H9 (cell line): ENCODE measurements around the gene MUC15. TPM values are rescaled to one million over a fixed set of nuclear protein-coding genes. Genes with fewer than 3 reads are reported as not detected.

Source experiments
- DNase-seq: peaks from one replicate; pipeline ENCODE4 v3.0.0-alpha.2; 2017
- H2AFZ ChIP-seq: one replicate; pipeline ENCODE4 v1.6.1; 2013; ENCODE audit warnings: mild to moderate bottlenecking, low read length, control low read depth, moderate library complexity
- H2AK5ac ChIP-seq: 2 replicates; pipeline ENCODE4 v1.6.1; 2013; ENCODE audit warnings: low read length, control low read depth, mixed read lengths; ENCODE audit not compliant: insufficient read length
- H2BK120ac ChIP-seq: one replicate; pipeline ENCODE4 v1.6.1; 2013; ENCODE audit warnings: low read depth, mild to moderate bottlenecking, low read length, control low read depth, inconsistent platforms; ENCODE audit not compliant: poor library complexity, severe bottlenecking
- H2BK12ac ChIP-seq: 2 replicates; pipeline ENCODE4 v1.6.1; 2013; ENCODE audit warnings: low read length, control low read depth, mixed read lengths, low read depth; ENCODE audit not compliant: insufficient read length
- H2BK15ac ChIP-seq: 2 replicates; pipeline ENCODE4 v1.6.1; 2013; ENCODE audit warnings: low read depth, low read length, control low read depth
- H2BK20ac ChIP-seq: one replicate; pipeline ENCODE4 v1.6.1; 2013; ENCODE audit warnings: low read depth, mild to moderate bottlenecking, low read length, control low read depth, inconsistent platforms; ENCODE audit not compliant: poor library complexity, severe bottlenecking
- H2BK5ac ChIP-seq: 2 replicates; pipeline ENCODE4 v1.6.1; 2013; ENCODE audit warnings: low read length, control low read depth, mixed read lengths; ENCODE audit not compliant: insufficient read length
- H3K14ac ChIP-seq: 2 replicates; pipeline ENCODE4 v1.6.1; 2013; ENCODE audit warnings: low read length, control low read depth; ENCODE audit not compliant: insufficient read depth
- H3K18ac ChIP-seq: 2 replicates; pipeline ENCODE4 v1.6.1; 2013; ENCODE audit warnings: low read depth, mild to moderate bottlenecking, mixed read lengths, low read length, control low read depth; ENCODE audit not compliant: insufficient read length
- H3K23ac ChIP-seq: 2 replicates; pipeline ENCODE4 v1.6.1; 2013; ENCODE audit warnings: low read length, control low read depth, mixed read lengths, low read depth; ENCODE audit not compliant: insufficient read length
- H3K23me2 ChIP-seq: 2 replicates; pipeline ENCODE4 v1.6.1; 2013; ENCODE audit warnings: low read depth, mild to moderate bottlenecking, mixed read lengths, low read length, control low read depth; ENCODE audit not compliant: insufficient read length, poor library complexity, severe bottlenecking
- H3K27ac ChIP-seq: 2 replicates; pipeline ENCODE4 v1.5.1; 2013; ENCODE audit warnings: low read length, control low read depth, mixed read lengths, low read depth; ENCODE audit not compliant: insufficient read length
- H3K27me3 ChIP-seq: 2 replicates; pipeline ENCODE4 v1.6.1; 2013; ENCODE audit warnings: low read length, control low read depth, inconsistent platforms; ENCODE audit not compliant: insufficient read depth
- H3K4ac ChIP-seq: 2 replicates; pipeline ENCODE4 v1.6.1; 2013; ENCODE audit warnings: low read depth, mild to moderate bottlenecking, control low read depth, inconsistent platforms, low read length, moderate library complexity
- H3K4me1 ChIP-seq: 2 replicates; pipeline ENCODE4 v1.6.1; 2013; ENCODE audit warnings: low read length, control low read depth, inconsistent platforms; ENCODE audit not compliant: insufficient read depth
- H3K4me2 ChIP-seq: 2 replicates; pipeline ENCODE4 v1.6.1; 2013; ENCODE audit warnings: low read length, control low read depth, mixed read lengths; ENCODE audit not compliant: insufficient read length, insufficient read depth
- H3K56ac ChIP-seq: 2 replicates; pipeline ENCODE4 v1.6.1; 2013; ENCODE audit warnings: low read depth, mild to moderate bottlenecking, mixed read lengths, low read length, control low read depth; ENCODE audit not compliant: insufficient read length
- H3K79me1 ChIP-seq: 2 replicates; pipeline ENCODE4 v1.6.1; 2013; ENCODE audit warnings: low read depth, mild to moderate bottlenecking, moderate library complexity, low read length, control low read depth, inconsistent platforms; ENCODE audit not compliant: insufficient read depth, poor library complexity, severe bottlenecking
- H3K79me2 ChIP-seq: 2 replicates; pipeline ENCODE4 v1.6.1; 2013; ENCODE audit warnings: low read length, control low read depth, inconsistent platforms; ENCODE audit not compliant: insufficient read depth
- H3K9ac ChIP-seq: 2 replicates; pipeline ENCODE4 v1.6.1; 2013; ENCODE audit warnings: low read length, control low read depth, mixed read lengths; ENCODE audit not compliant: insufficient read length; ENCODE audit errors: extremely low read depth
- H3K9me3 ChIP-seq: one replicate; pipeline ENCODE4 v1.6.1; 2013; ENCODE audit warnings: low read depth, low read length, inconsistent platforms; ENCODE audit not compliant: control insufficient read depth
- H3T11ph ChIP-seq: one replicate; pipeline ENCODE4 v1.6.1; 2013; ENCODE audit warnings: mild to moderate bottlenecking, low read length, control low read depth, inconsistent platforms
- H4K20me1 ChIP-seq: one replicate; pipeline ENCODE4 v1.6.1; 2013; ENCODE audit not compliant: control insufficient read depth, insufficient read length, insufficient read depth
- H4K5ac ChIP-seq: 2 replicates; pipeline ENCODE4 v1.6.1; 2013; ENCODE audit warnings: low read depth, mild to moderate bottlenecking, mixed read lengths, low read length, control low read depth; ENCODE audit not compliant: insufficient read length
- H4K8ac ChIP-seq: replicated peaks from 2 replicates; pipeline ENCODE4 v1.6.1; 2013; ENCODE audit warnings: low read length, control low read depth, mixed read lengths, low read depth; ENCODE audit not compliant: insufficient read length
- H4K91ac ChIP-seq: 2 replicates; pipeline ENCODE4 v1.6.1; 2013; ENCODE audit warnings: low read depth, mild to moderate bottlenecking, moderate library complexity, mixed read lengths, low read length, control low read depth; ENCODE audit not compliant: insufficient read length
- H3K27ac Mint-ChIP-seq, 3 experiments: 2 replicates in 2 of 3; 3 replicates in 1 of 3; pipeline ENCODE4 v1.8.0; 2020 to 2021; ENCODE audit warnings: mixed read lengths in 3 of 3, mild to moderate bottlenecking in 1 of 3, moderate library complexity in 1 of 3
- H3K27me3 Mint-ChIP-seq: 2 replicates; pipeline ENCODE4 v1.8.0; 2021; ENCODE audit warnings: low read depth, mild to moderate bottlenecking, moderate library complexity, mixed read lengths
- H3K36me3 Mint-ChIP-seq, 3 experiments: 2 replicates in 2 of 3; 3 replicates in 1 of 3; pipeline ENCODE4 v1.8.0; 2020 to 2021; ENCODE audit warnings: low read depth in 3 of 3, mixed read lengths in 3 of 3; ENCODE audit not compliant: insufficient read depth in 1 of 3
- H3K4me1 Mint-ChIP-seq, 2 experiments: 2 replicates each; pipeline ENCODE4 v1.8.0; 2020; ENCODE audit warnings: mixed read lengths in 2 of 2
- H3K4me3 Mint-ChIP-seq, 2 experiments: 2 replicates in 1 of 2; 3 replicates in 1 of 2; pipeline ENCODE4 v1.8.0; 2020 to 2021; ENCODE audit warnings: mild to moderate bottlenecking in 2 of 2, mixed read lengths in 2 of 2, moderate library complexity in 1 of 2
- H3K9me3 Mint-ChIP-seq, 2 experiments: 2 replicates in 1 of 2; 3 replicates in 1 of 2; pipeline ENCODE4 v1.8.0; 2020; ENCODE audit warnings: mild to moderate bottlenecking in 2 of 2, mixed read lengths in 2 of 2, moderate library complexity in 1 of 2
- CTCF ChIP-seq: fragments of 200-600 bp; sonication (generic); conservative IDR thresholded peaks from 3 replicates; pipeline ENCODE4 v1.8.0; 2021; ENCODE audit warnings: antibody characterized with exemption, mild to moderate bottlenecking
- WGBS: extraction: QIAGEN DNeasy Blood & Tissue Kit; methylation state at CpG from one replicate; pipeline ENCODE4 v1.1.7; 2013; ENCODE audit warnings: missing lambda C conversion rate, low lambda C conversion rate, mixed read lengths; ENCODE audit not compliant: insufficient read length; ENCODE audit errors: extremely low coverage; 5-methylcytosine and 5-hydroxymethylcytosine counted together
- total RNA-seq: library from RNA; stranded (reverse); gene quantifications from 2 replicates; pipeline ENCODE4 v1.2.1, GENCODE V29; 2021

Gene MUC15
- total RNA-seq, 1 experiment from 2014 or later, result not detected

GRCh38 chr11:26550022-26550421, 22.0 kb downstream of the MUC15 start:
- H4K8ac ChIP-seq, result no peak overlapping the region
- no CpG with 5 or more reads among the region's 1 CpG for WGBS
- H3K79me1 ChIP-seq, result no peaks in the 10 kb centered on the region
- no peak overlapping the region for H3K23ac ChIP-seq
- peaks cover 2% of the 10 kb centered on the region; the same call in 1 of the 2 replicates for H3K27me3 Mint-ChIP-seq
- H3K56ac ChIP-seq, result no peak overlapping the region
- no peak overlapping the region for H4K91ac ChIP-seq
- no peak overlapping the region for H3K27ac Mint-ChIP-seq
- H3K4me2 ChIP-seq, result no peak overlapping the region
- H3K9ac ChIP-seq, result no peak overlapping the region
- H2AFZ ChIP-seq, result no peak overlapping the region
- H3K4ac ChIP-seq, result no peak overlapping the region
- DNase-seq, result no peak
- H3K4me1 Mint-ChIP-seq, result peaks cover 4% of the 10 kb centered on the region in 2 experiments
- H3K4me3 Mint-ChIP-seq, result no peak overlapping the region
- no peaks in the 10 kb centered on the region for H3K4me1 ChIP-seq
- H3K27me3 ChIP-seq, result no peaks in the 10 kb centered on the region
- H3K23me2 ChIP-seq, result no peaks in the 10 kb centered on the region
- no peak overlapping the region for H2BK12ac ChIP-seq
- no peak overlapping the region for H3T11ph ChIP-seq
- H3K18ac ChIP-seq, result no peak overlapping the region
- TF ChIP-seq CTCF, result no peak
- no peaks in the 10 kb centered on the region; a peak in 1 of 7 replicates for H3K36me3 Mint-ChIP-seq
- H2BK5ac ChIP-seq, result no peak overlapping the region
- no peaks in the 10 kb centered on the region for H3K79me2 ChIP-seq
- H4K5ac ChIP-seq, result no peak overlapping the region
- H2BK120ac ChIP-seq, result no peak overlapping the region
- no peak overlapping the region for H3K27ac ChIP-seq
- H3K9me3 ChIP-seq, result no peaks in the 10 kb centered on the region
- no peaks in the 10 kb centered on the region for H4K20me1 ChIP-seq
- H3K9me3 Mint-ChIP-seq, result no peaks in the 10 kb centered on the region
- no peak overlapping the region for H3K14ac ChIP-seq
- no peak overlapping the region for H2BK15ac ChIP-seq
- no peak overlapping the region for H2AK5ac ChIP-seq
- no peak overlapping the region for H2BK20ac ChIP-seq
